ENCODE data around the gene KRT35.

Gene KRT35

DNA sequence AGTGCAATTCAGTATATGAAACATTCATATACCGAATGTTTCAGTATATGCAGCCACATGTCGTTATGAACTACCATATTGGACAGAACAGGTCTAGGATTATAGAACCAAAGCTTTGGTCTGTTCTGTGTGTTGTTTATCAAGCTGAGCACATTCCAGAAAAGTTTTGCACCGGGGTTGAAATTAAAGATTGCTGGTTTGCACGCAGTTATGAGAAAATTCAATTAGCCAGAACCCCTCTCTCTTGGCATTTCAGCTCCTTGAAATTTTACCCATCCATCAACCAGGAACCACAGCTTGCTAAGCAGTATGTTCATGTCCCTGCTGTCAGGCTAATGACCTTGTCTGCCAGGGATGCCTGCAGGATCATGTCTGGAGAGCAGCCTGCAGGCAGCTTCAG is 23.3 kb downstream of the KRT35 start:
- ATAC-seq (ENCODE audit: insufficient read depth, low read depth) (no peak), DNase-seq (no peak)
- H3K27ac ChIP-seq (ENCODE audit: low read length) = no peak overlapping the region
- no peaks in the 10 kb centered on the region for H3K9me3 ChIP-seq (ENCODE audit: insufficient read depth, low read length, severe bottlenecking)
- no peaks in the 10 kb centered on the region for H4K20me1 ChIP-seq (ENCODE audit: insufficient read depth, low read length)
- no peak overlapping the region for H3K4me3 ChIP-seq (ENCODE audit: low read depth in 1 of 2, low read length in 2 of 2)
- no peaks in the 10 kb centered on the region for H3K36me3 ChIP-seq (ENCODE audit: insufficient read depth, low read length)
- no peak overlapping the region for H2AFZ ChIP-seq (ENCODE audit: low read depth, low read length)
- no peaks in the 10 kb centered on the region for H3K79me2 ChIP-seq (ENCODE audit: insufficient read depth, low read length)
- H3K27me3 ChIP-seq (ENCODE audit: insufficient read depth, low read length, poor library complexity) = peaks cover 5% of the 10 kb centered on the region
- no peak overlapping the region for H3K4me2 ChIP-seq (ENCODE audit: insufficient read depth, low read length)
- no peaks in the 10 kb centered on the region for H3K4me1 ChIP-seq (ENCODE audit: insufficient read depth, low read length)
- H3K9ac ChIP-seq (ENCODE audit: low read depth, low read length) = no peak overlapping the region
- TF ChIP-seq EZH2 (IDR thresholded peaks at IDR 0.05; ENCODE audit: borderline replicate concordance, low read depth, low read length, severe bottlenecking) = no peak
- TF ChIP-seq, protein P1, sequence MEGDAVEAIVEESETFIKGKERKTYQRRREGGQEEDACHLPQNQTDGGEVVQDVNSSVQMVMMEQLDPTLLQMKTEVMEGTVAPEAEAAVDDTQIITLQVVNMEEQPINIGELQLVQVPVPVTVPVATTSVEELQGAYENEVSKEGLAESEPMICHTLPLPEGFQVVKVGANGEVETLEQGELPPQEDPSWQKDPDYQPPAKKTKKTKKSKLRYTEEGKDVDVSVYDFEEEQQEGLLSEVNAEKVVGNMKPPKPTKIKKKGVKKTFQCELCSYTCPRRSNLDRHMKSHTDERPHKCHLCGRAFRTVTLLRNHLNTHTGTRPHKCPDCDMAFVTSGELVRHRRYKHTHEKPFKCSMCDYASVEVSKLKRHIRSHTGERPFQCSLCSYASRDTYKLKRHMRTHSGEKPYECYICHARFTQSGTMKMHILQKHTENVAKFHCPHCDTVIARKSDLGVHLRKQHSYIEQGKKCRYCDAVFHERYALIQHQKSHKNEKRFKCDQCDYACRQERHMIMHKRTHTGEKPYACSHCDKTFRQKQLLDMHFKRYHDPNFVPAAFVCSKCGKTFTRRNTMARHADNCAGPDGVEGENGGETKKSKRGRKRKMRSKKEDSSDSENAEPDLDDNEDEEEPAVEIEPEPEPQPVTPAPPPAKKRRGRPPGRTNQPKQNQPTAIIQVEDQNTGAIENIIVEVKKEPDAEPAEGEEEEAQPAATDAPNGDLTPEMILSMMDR (IDR thresholded peaks at IDR 0.05; ENCODE audit: borderline replicate concordance, extremely low read depth, low read length, poor library complexity, severe bottlenecking) = no peak

DNA sequence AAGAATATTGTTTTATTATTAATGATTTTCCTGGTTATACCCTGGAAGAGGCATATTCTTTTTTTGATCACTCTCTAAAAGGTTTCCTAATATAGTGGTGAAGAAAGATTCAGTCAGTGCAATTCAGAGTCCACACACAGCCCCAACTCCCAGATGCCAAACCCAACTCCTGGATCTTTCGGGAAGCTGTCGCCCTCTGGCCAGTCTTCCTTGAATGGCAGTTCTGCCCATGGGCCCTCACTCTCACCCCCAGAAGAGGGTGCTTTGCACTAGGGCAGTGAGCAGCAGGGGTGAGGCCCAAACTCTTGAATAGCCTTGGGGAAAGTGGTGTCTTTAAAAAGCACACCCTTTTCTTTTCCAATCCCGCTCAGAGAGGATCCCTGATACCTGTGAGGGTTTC is 24.7 kb downstream of the KRT35 start:
- DNase-seq (no peak), ATAC-seq (ENCODE audit: insufficient read depth, low read depth) (no peak)
- Histone ChIP-seq H3K36me3 (ENCODE audit: insufficient read depth, low read length) (no peaks in the 10 kb centered on the region), H3K4me3 (ENCODE audit: low read depth in 1 of 2, low read length in 2 of 2) (no peak overlapping the region), H3K79me2 (ENCODE audit: insufficient read depth, low read length) (no peaks in the 10 kb centered on the region), H3K9me3 (ENCODE audit: insufficient read depth, low read length, severe bottlenecking) (no peaks in the 10 kb centered on the region), H2AFZ (ENCODE audit: low read depth, low read length) (no peak overlapping the region), H3K9ac (ENCODE audit: low read depth, low read length) (no peak overlapping the region), H4K20me1 (ENCODE audit: insufficient read depth, low read length) (no peaks in the 10 kb centered on the region), H3K4me1 (ENCODE audit: insufficient read depth, low read length) (no peaks in the 10 kb centered on the region), H3K27me3 (ENCODE audit: insufficient read depth, low read length, poor library complexity) (peaks cover 5% of the 10 kb centered on the region), H3K4me2 (ENCODE audit: insufficient read depth, low read length) (no peak overlapping the region), H3K27ac (ENCODE audit: low read length) (no peak overlapping the region)
- no peak for TF ChIP-seq EZH2 (IDR thresholded peaks at IDR 0.05; ENCODE audit: borderline replicate concordance, low read depth, low read length, severe bottlenecking)
- TF ChIP-seq, protein P1 (IDR thresholded peaks at IDR 0.05; ENCODE audit: borderline replicate concordance, extremely low read depth, low read length, poor library complexity, severe bottlenecking) = no peak

DNA sequence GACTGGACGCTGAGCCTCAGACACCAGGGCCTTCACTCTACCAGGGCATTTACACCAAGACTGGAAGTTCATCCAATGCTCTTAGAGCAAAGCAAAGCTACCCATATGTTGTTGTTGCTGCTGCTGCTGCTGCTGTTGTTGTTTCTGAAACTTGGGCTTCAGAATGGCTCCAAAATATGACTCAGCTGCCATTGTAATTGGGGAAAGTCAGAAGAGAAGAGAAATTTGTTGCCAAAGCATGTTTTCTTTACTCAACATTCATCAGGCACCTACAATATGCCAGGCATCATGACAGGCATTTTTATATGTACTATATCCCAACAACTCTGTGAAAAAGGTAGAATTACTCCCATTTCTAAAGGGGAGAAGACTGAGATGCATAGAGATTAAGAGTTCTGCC is 25.7 kb downstream of the KRT35 start:
- H3K4me2 ChIP-seq (ENCODE audit: insufficient read depth, low read length) = no peak overlapping the region
- DNase-seq (no peak), ATAC-seq (ENCODE audit: insufficient read depth, low read depth) (no peak)
- TF ChIP-seq, protein P1 (IDR thresholded peaks at IDR 0.05; ENCODE audit: borderline replicate concordance, extremely low read depth, low read length, poor library complexity, severe bottlenecking) = no peak
- no peak for TF ChIP-seq EZH2 (IDR thresholded peaks at IDR 0.05; ENCODE audit: borderline replicate concordance, low read depth, low read length, severe bottlenecking)
- H3K4me1 ChIP-seq (ENCODE audit: insufficient read depth, low read length) = no peaks in the 10 kb centered on the region
- H4K20me1 ChIP-seq (ENCODE audit: insufficient read depth, low read length) = no peaks in the 10 kb centered on the region
- H3K9ac ChIP-seq (ENCODE audit: low read depth, low read length) = no peak overlapping the region
- H3K4me3 ChIP-seq (ENCODE audit: low read depth in 1 of 2, low read length in 2 of 2) = no peak overlapping the region
- H3K27ac ChIP-seq (ENCODE audit: low read length) = no peak overlapping the region
- no peaks in the 10 kb centered on the region for H3K9me3 ChIP-seq (ENCODE audit: insufficient read depth, low read length, severe bottlenecking)
- no peak overlapping the region for H2AFZ ChIP-seq (ENCODE audit: low read depth, low read length)
- H3K27me3 ChIP-seq (ENCODE audit: insufficient read depth, low read length, poor library complexity) = peaks cover 5% of the 10 kb centered on the region
- H3K79me2 ChIP-seq (ENCODE audit: insufficient read depth, low read length) = no peaks in the 10 kb centered on the region
- H3K36me3 ChIP-seq (ENCODE audit: insufficient read depth, low read length) = no peaks in the 10 kb centered on the region

DNA sequence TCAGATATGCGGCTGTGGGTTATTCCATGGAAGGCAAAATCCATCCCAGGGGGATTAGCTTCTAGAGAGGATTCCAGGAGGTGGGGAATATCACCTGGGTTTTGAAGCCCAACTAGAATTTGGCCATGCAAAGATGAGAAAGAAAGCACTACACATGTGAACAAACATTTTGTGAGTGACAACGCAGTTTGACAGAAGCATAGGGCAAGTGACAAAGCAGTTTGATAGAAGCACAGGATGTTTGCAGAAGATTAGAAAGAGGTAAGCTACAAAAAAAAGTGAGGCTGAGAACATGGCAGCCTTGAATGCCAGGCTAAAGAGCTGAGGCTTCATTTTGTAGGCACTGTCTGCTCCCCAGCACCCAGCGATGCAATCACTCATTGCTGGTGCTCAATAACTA is 27.9 kb downstream of the KRT35 start:
- TF ChIP-seq, protein P1 (IDR thresholded peaks at IDR 0.05; ENCODE audit: borderline replicate concordance, extremely low read depth, low read length, poor library complexity, severe bottlenecking) = no peak
- no peak for TF ChIP-seq EZH2 (IDR thresholded peaks at IDR 0.05; ENCODE audit: borderline replicate concordance, low read depth, low read length, severe bottlenecking)
- Histone ChIP-seq H3K27ac (ENCODE audit: low read length) (no peak overlapping the region), H4K20me1 (ENCODE audit: insufficient read depth, low read length) (no peaks in the 10 kb centered on the region), H2AFZ (ENCODE audit: low read depth, low read length) (no peak overlapping the region), H3K9ac (ENCODE audit: low read depth, low read length) (no peak overlapping the region), H3K4me1 (ENCODE audit: insufficient read depth, low read length) (no peaks in the 10 kb centered on the region), H3K9me3 (ENCODE audit: insufficient read depth, low read length, severe bottlenecking) (no peaks in the 10 kb centered on the region), H3K79me2 (ENCODE audit: insufficient read depth, low read length) (no peaks in the 10 kb centered on the region), H3K4me2 (ENCODE audit: insufficient read depth, low read length) (no peak overlapping the region), H3K27me3 (ENCODE audit: insufficient read depth, low read length, poor library complexity) (peaks cover 11% of the 10 kb centered on the region), H3K4me3 (ENCODE audit: low read depth in 1 of 2, low read length in 2 of 2) (no peak overlapping the region), H3K36me3 (ENCODE audit: insufficient read depth, low read length) (no peaks in the 10 kb centered on the region)
- ATAC-seq (ENCODE audit: insufficient read depth, low read depth) (no peak), DNase-seq (no peak)

All from DND-41 (cell line).